Measurements from ENCODE around the gene IKZF4.
"Not testable (repeated sequence)": the region's sequence is repeated elsewhere in the genome, so short reads cannot be mapped to it uniquely, and the experiment has no call there.

The IKZF4 gene

DNA sequence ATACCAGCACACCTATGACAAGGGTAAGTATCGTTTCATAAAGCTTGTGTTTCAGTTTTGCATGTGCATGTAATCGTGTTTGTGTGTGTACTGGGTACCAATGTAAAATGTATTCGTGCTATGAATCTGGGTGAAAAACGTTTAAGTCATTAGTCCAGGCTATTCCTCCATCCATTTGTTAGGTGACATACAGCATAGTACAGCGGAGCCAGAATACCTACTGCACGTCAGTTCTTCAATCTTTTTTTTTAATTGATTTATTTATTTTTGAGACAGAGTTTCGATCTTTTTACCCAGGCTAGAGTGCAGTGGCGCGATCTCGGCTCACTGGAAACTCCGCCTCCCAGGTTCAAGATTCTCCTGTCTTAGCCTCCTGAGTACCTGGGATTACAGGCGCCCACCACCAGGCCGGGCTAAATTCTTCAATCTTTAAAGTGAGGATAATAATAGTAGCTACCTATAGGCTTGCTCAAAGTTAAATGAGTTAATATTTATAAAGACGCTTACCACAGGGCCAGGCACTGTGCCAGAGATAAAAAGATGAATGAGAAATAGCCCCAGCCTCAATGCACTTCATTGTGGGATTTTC, 20.2 kb downstream of the IKZF4 start:
- no peak for DNase-seq

DNA sequence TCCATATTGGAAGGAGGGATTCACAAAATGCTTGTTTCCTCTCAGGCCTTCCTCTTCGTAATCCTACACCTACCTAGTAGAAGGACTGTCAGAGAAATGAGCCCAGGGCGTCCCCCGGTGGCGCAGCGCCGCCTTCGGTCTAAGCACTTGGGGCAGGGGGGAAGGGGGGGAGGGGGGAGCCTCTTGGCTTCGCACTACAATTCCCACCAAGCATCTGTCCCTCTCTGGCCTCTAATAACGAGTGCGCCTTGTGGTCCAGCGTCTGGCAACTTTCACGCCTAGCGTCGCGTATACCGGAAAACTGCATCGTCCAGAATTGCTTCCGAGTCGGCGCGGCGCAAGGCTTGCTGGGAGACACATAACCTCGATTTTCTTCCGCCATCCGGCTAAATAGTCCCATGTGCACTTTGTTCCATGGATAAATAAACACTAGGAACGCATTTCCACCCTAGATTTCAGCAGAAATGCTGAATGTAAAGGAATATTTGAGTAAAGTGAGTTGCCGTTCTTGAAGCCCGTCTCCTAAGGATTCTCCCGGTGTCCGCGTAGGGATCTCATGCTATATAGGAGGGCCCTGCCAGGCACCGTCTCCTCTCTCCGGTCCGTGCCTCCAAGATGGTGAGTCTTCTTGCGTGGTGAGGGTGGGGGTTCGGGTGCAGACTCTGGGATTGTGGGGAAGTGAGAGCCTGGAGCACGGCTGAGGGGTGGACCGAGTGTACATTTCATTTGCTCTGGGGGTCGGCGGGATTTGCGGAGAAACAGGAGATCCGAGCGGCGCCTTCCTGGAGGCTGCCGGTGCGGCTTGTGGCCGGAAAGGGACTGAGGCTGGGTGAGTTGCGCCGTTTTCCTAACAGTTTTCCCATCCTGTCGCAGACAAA, 20.9 kb downstream of the IKZF4 start, which contains the start of gene RPS26:
RPS26 (plus strand) TSS at position 367 of the 878 bp plus-strand sequence; CDS start at position 616, 249 bp downstream.
- peak; percentile 94 for DNase-seq

DNA sequence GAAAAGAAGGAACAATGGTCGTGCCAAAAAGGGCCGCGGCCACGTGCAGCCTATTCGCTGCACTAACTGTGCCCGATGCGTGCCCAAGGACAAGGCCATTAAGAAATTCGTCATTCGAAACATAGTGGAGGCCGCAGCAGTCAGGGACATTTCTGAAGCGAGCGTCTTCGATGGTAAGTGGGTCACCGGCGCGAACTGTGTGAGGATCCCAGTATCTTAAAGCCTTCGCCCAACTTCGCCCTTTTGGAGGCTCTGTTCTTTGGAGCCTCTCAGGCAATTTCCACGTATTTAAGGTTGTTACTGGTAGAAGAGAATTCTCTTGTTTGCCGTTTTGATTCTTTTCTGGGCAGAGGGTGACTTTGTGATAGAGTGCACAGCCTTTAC, 21.6 kb downstream of the IKZF4 start:
- not testable (repeated sequence) for DNase-seq

- DNase-seq: no peak
Measured at GRCh38 chr12:56042843-56043242, 22.0 kb downstream of the IKZF4 start.

DNA sequence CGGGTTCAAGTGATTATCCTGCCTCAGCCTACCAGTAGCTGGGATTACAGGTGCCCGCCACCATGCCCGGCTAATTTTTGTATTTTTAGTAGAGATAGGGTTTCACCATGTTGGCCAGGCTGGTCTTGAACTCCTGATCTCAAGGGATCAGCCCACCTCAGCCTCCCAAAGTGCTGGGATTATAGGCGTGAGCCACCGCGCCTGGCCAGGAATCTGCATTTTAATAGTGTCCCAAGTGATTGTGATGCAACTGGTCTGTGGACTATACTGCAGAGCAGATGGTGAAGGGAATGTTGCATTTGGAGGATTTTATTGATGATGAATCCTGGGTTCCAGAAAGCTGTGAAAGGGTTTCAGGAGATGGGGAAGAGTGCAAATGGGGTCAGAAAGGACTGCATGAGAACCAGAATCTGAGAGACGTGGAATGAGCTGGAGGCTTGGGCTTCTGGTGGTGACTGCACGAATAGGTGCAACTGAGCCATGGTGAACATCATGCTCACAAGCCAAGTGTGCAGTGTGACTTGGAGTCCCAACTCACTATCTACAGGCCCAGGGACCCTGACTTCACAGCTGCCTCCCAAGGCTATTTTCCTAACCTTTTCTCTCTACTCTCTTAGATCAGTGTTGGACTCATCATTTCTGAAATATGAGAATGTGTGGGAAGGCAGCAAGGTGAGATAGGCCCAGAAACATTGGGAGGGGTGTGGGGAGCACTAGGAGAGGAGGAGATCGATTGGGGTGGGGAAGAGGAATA, 25.4 kb downstream of the IKZF4 start:
- no peak for DNase-seq

GRCh38 chr12:56053407-56053893, 32.6 kb downstream of the IKZF4 start:
- no peak for DNase-seq

GRCh38 chr12:56059964-56060363, 39.1 kb downstream of the IKZF4 start:
- not testable (repeated sequence) for DNase-seq

DNA sequence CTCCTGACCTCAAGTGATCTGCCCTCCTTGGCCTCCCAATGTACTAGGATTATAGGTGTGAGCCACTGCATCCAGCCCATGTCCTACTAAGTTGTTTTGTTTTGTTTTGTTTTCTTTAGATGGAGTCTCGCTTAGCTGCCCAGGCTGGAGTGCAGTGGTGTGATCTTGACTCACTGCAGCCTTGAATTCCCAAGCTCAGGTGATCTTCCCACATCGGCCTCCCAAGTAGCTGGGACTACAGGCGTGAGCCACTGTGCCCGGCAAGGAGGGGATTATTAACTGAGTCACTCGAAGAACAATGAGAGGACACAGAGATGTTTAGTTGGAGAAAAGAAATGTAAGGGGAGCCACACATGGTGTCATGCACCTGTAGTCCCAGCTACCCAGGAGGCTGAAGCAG, 41.1 kb downstream of the IKZF4 start:
- DNase-seq: no peak

GRCh38 chr12:56062996-56063395, 42.2 kb downstream of the IKZF4 start:
- no peak for DNase-seq

DNA sequence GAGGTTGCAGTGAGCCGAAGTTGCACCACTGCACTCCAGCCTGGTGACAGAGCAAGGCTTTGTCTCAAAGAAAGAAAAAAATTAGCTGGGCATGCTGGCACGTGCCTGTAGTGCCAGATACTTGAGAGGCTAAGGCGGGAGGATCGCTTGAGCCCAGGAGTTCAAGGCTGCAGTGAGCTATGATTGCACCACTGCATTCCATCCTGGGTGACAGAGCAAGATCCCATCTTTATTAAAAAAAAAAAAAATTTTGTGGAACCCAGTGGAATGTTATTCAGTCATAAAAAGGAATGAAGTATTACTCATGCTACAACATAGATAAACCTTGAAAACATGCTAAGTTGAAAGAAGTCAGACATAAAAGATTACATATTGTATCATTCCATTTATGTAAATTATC, 50.8 kb downstream of the IKZF4 start:
- no peak for DNase-seq

GRCh38 chr12:56074396-56074795, 53.6 kb downstream of the IKZF4 start:
- DNase-seq: no peak

- not testable (repeated sequence) for DNase-seq
Measured at GRCh38 chr12:56077966-56078365, 57.1 kb downstream of the IKZF4 start.

DNA sequence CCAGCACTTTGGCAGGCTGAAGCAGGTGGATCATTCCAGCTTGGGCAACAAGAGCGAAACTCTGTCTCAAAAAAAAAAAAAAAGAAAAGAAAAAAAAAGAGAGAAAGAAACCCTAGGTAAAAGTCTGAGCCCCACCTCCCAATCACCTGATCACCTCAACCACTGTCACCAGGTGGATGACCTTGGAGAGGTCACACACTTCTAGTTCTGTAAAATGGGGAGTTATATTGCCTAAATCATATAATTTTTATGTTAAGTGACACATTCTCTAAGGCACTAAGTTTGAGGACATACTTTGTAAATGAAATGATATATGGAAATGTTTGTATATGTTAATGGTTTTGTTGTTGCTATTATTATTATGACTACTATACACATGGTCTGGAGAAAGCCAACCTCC, 57.6 kb downstream of the IKZF4 start:
- no peak for DNase-seq

DNA sequence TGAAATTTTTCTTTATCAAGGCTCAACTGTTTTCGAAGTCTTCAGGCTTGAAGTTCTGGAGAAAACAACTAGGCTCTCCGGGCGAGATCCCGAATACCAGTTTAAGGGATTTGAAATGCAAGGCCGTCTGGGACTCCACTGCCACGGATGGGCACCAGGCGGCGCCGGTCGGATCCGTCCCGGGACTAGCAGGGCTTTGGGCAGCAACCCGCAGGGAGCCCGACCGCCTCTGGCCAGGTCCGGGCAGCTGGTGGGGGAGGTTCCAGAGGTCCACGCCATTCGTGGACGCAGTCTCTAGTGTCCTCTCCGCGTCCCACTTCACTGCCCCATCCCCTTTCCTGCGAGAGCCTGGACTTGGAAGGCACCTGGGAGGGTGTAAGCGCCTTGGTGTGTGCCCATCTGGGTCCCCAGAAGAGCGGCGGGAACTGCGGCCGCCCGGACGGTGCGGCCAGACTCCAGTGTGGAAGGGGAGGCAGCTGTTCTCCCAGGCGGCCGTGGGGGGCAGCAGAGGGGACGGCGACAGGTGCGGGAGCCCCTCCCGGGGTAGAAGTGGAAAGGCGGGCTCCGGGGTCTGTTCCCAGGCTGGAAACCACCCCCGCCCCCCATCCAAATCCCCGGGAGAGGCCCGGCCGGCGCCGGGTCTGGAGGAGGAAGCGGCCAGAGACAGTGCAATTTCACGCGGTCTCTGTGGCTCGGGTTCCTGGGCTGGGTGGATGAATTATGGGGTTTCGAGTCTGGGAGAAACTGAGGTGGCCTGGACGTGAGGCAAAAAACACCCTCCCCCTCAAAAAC, 58.3 kb downstream of the IKZF4 start:
- peak; percentile 34 for DNase-seq

DNA sequence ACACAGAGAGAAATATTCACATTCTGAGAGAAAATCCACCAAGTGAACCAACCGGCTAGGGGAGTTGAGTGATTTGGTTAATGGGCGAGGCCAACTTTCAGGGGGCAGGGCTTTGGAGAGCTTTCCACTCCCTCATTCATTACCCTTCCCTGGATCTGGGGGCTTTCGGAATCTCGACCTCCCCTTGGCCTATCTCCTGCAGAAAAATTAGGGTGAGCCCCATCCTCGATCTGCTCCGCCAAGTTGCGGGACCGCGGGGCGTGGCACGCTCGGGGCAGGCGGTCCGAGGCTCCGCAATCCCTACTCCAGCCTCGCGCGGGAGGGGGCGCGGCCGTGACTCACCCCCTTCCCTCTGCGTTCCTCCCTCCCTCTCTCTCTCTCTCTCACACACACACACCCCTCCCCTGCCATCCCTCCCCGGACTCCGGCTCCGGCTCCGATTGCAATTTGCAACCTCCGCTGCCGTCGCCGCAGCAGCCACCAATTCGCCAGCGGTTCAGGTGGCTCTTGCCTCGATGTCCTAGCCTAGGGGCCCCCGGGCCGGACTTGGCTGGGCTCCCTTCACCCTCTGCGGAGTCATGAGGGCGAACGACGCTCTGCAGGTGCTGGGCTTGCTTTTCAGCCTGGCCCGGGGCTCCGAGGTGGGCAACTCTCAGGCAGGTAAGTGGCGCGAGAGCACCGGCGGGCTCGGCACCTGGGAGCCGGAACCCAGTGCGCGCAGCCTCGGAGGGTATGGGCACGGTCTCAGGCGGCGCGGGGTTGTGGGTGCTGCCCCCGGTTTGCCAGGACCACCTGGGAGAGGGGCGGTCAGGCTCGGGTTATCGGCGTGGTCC, 59.1 kb downstream of the IKZF4 start, which contains the start of gene ERBB3:
ERBB3 (plus strand) TSS at position 443 of the 833 bp plus-strand sequence; CDS start at position 579, 136 bp downstream.
- DNase-seq: peak; percentile 46

DNA sequence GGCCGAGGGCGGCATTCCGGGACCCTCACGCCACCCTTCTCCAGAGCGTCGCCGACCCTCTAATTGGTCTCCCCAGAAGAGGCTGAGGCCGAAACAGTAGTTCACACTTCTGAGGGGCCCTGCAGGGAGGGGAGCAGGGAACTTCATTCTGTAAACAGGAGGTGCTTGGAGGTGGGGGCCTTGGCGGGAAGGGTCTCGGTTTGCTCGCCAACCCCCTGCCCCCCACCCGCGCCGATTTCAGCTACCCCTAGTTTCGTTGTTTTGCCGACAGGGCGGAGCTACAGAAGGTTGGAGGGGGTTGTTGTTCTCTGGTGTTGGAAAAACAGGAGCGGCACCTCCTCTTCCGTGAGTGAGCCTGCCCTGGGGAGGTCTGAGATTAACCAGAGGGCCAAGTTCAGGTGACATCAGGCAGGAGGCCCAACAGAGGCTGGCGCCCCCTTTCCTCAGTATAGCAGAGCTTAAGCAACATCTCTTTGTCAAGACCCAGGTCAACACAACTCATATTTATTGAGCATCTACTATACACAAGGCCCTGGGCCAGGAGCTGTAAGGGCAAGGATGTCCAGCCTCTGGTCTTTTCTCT, 59.8 kb downstream of the IKZF4 start:
- no peak for DNase-seq

DNA sequence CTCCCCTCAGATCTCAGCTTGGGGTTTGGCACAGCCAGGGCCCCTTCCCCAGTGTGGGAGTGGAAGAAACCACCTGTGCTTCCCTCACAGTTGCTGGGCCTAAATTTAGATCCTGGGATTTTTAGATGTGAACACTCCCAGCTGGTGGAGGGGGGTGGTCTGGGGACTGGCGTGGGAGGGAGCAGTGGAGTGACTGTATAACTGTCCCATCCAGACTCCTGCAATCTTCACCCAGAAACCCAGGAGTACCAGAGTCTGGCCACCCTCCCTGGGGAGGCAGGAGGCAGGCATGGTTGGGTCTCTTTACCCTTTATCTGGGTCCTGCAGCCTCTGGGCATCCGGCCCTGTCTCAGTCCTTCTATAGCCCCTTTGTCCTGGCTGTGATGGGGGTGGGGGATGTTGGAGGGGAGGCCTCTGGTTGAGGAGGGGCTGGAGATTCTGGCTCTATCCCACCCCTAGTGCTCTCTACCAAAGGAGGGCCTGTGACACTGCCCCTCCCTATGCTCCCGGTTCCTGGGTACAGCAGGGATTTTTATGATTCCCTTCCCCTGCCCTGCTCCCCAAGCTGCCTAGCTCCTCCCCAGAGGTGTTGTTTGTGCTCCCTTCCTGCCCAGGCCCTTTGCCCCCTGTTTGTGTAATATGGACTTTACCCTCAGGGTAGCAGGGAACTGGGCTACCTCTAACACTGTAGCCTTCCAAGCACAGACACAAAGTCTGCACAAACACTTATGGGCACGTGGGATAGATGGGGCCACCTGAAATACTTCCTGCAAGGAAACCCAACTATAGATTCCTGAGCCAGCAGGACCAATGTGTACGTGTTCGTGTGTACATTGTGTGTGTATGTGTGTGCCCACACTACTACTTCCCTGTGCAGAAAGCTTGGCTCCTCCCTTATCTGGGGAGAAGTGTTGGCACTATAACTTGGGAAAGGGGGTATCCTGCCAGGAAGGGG, 60.8 kb downstream of the IKZF4 start:
- no peak for DNase-seq

GRCh38 chr12:56082382-56082781, 61.5 kb downstream of the IKZF4 start:
- no peak for DNase-seq

DNA sequence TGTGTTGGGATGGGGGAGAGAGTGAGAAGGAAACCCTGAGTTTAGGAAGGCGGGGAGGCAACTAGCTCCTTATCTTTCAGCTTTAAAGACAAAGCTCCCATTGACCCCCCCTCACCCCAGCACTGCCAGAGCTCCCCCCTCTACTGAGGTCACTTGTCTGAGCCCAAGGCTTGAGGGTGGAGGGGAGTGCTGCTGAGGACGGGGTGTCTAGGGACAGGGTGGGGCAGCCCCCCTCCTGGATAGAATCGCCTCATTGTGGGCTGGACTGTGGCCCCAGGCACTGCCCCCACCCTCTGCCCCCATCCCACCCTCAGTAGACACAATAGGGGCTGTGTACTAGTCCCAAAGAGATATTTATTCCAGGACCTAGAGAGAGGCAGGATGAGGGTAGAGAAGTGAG, 62.1 kb downstream of the IKZF4 start:
- DNase-seq: no peak
